ENCODE data around the gene TUT4.

GRCh38 chr1:52420713-52421112 lies 132.2 kb downstream of the TUT4 start:
- TF ChIP-seq, protein P1, sequence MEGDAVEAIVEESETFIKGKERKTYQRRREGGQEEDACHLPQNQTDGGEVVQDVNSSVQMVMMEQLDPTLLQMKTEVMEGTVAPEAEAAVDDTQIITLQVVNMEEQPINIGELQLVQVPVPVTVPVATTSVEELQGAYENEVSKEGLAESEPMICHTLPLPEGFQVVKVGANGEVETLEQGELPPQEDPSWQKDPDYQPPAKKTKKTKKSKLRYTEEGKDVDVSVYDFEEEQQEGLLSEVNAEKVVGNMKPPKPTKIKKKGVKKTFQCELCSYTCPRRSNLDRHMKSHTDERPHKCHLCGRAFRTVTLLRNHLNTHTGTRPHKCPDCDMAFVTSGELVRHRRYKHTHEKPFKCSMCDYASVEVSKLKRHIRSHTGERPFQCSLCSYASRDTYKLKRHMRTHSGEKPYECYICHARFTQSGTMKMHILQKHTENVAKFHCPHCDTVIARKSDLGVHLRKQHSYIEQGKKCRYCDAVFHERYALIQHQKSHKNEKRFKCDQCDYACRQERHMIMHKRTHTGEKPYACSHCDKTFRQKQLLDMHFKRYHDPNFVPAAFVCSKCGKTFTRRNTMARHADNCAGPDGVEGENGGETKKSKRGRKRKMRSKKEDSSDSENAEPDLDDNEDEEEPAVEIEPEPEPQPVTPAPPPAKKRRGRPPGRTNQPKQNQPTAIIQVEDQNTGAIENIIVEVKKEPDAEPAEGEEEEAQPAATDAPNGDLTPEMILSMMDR (IDR thresholded peaks at IDR 0.05; ENCODE audit: low read length) = no peak
- TF ChIP-seq EZH2 (optimal IDR thresholded peaks at IDR 0.05; ENCODE audit: low read depth, low read length) = no peak
- no peak for TF ChIP-seq EZH2phosphoT487 (IDR thresholded peaks at IDR 0.05; ENCODE audit: low read length)
